SH-SY5Y (cell line): ENCODE data around the gene RAP1GAP.

Experiments
- GATA2 ChIP-seq: IDR thresholded peaks from 2 replicates; pipeline ENCODE4 v1.6.1; 2011; ENCODE audit warnings: mild to moderate bottlenecking, low read depth, low read length
- GATA3 ChIP-seq: IDR thresholded peaks from 2 replicates; pipeline ENCODE4 v1.6.1; 2011; ENCODE audit warnings: low read depth, mild to moderate bottlenecking, low read length, moderate library complexity

DNA sequence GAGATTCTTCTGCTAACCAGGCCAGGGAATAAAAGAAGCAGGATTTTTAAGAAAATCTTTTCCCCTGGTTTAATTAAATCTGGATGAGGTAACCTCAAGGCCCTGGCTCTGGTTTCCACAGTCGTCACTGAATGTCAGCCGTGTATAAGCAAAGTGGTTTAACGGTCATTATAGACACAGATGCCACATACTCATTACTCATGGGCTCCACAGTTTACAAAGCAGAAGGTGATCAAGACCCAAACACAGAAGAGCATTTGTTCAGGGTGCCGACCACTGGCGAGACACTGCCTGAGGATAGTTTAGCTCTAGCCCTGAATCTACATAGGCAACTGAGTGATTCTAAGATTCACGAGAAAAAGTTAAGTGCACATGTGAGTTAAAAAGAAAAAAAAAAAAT, 27.8 kb upstream of the RAP1GAP start:
- TF ChIP-seq GATA3, result no peak
- TF ChIP-seq GATA2, result no peak
